Activated T-cell treated with anti-CD3 and anti-CD28 coated beads for 4 hours (primary cell): ENCODE results near the gene ARHGAP22.

Source experiments
- DNase-seq: peaks from one replicate; pipeline ENCODE4 v3.0.0-alpha.2; 2020

ARHGAP22 gene

GRCh38 chr10:48508791-48509772 lies 95.8 kb downstream of the ARHGAP22 start:
- no peak for DNase-seq

- no peak for DNase-seq
Observed at GRCh38 chr10:48507933-48508790, 96.7 kb downstream of the ARHGAP22 start.

GRCh38 chr10:48507494-48507893 lies 97.4 kb downstream of the ARHGAP22 start:
- no peak for DNase-seq

- DNase-seq: no peak
Observed at GRCh38 chr10:48506147-48506917, 98.5 kb downstream of the ARHGAP22 start.

GRCh38 chr10:48505394-48506112 lies 99.3 kb downstream of the ARHGAP22 start:
- DNase-seq: no peak

GRCh38 chr10:48504141-48504885 lies 100.6 kb downstream of the ARHGAP22 start:
- DNase-seq: no peak

- DNase-seq: no peak
Observed at GRCh38 chr10:48503293-48503911, 101.5 kb downstream of the ARHGAP22 start.

- no peak for DNase-seq
Observed at GRCh38 chr10:48502791-48503190, 102.1 kb downstream of the ARHGAP22 start.

- no peak for DNase-seq
Observed at GRCh38 chr10:48501787-48502771, 102.8 kb downstream of the ARHGAP22 start.

- no peak for DNase-seq
Observed at GRCh38 chr10:48501226-48501625, 103.6 kb downstream of the ARHGAP22 start.

- DNase-seq: no peak
Observed at GRCh38 chr10:48500771-48501170, 104.1 kb downstream of the ARHGAP22 start.

- DNase-seq: no peak
Observed at GRCh38 chr10:48498940-48499510, 105.8 kb downstream of the ARHGAP22 start.

GRCh38 chr10:48497780-48498770 lies 106.8 kb downstream of the ARHGAP22 start:
- no peak for DNase-seq

GRCh38 chr10:48496831-48497779 lies 107.8 kb downstream of the ARHGAP22 start:
- no peak for DNase-seq

GRCh38 chr10:48496105-48496830 lies 108.6 kb downstream of the ARHGAP22 start:
- DNase-seq: no peak
